HG02571 (cell line): ENCODE measurements around the gene FHOD3.

Experiments used
- ATAC-seq: cut with Tn5 transposase; IDR thresholded peaks from one replicate; pipeline ENCODE4 v1.9.1; 2021; ENCODE audit warnings: mild to moderate bottlenecking, moderate library complexity; ENCODE audit not compliant: unreplicated experiment

Gene FHOD3

DNA sequence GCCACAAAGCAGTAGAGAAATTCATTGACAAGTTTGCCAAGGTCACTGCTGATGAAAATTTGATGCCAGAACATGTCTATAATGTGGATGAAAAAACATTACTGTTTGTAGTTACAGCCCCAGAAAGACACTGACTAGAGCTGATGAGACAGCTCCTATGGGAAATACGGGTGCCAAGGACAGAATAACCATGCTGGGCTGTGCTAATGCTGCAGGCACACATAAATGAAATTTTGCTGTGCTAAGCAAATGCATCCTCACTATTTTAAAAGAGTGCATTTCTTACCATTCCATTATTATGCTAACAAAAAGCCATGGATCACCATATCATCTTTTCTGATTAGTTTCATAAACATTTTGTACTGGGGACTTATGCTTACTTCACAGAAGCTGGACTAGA lies 208.2 kb downstream of the FHOD3 start:
- ATAC-seq = no peak

DNA sequence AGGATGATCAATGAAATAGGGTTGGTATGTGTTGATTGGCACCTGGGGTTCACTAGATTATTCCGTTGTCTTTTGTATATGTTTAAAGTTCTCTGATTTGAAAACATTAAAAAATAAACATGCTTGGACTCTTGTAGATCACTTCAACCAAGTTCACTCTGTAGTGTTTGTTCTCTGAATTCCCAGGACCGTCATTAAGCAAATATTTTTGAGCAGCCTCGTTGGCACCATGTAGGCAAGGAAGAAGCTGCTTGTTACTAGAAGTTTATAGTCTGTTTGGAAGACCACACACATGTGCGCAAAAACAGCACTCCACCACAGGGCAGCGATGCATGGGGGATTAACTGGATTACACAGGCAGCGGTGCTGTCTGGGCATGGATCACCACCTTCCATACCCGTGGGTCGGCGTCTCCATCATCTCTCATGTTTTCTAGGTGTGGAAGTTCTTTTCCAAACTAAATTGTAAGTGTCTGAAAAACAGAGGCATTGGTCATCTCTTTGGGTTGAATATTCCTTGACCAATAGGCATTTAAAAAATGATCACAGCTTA lies 212.2 kb downstream of the FHOD3 start:
- no peak for ATAC-seq

DNA sequence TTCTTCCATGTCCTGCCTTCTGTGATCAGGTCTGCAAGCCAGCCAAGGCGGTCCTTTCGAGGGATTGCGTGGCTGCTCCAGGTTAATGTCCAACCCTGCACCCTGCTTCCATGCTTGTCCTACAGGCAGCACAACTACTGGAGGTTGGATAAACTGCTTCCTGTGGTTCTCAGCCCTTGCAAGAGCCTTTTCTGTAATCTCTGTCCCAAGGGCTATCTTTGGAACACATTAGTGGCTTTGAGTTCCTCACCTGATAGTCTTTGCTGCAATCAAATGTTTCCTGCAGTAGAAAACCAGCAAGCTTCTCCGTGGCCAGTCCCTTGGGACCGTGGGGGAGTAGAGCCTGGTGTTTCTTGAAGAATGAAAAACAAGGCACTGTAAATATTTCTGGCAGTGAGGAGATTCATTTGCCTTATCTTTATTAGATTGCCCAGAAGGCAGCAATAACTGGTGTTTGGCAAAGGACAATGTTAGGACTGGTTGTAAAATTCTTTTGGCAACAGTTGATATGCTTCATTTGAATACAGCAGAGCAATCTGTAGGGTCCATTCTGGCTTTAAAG lies 214.4 kb downstream of the FHOD3 start:
- ATAC-seq = no peak

DNA sequence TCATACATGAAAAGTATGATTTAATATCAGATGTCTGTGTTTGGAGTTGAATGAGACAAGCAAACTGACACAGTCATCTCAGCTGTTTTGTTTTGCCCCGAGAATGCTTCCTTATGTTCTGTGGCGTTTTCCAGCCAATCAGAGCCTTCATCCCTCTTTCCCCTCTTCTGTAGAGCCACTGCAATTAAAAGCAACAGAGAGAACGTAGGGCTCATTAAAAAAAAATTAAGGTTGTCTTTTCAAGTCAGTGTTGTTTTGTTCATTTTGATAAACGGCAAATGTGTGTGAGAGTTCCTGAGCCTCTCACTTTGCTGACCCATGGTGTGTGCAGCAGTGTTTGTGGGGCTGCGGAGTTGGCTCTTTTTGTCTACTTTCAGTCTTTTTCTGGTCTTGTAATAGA lies 216.0 kb downstream of the FHOD3 start:
- ATAC-seq = no peak

DNA sequence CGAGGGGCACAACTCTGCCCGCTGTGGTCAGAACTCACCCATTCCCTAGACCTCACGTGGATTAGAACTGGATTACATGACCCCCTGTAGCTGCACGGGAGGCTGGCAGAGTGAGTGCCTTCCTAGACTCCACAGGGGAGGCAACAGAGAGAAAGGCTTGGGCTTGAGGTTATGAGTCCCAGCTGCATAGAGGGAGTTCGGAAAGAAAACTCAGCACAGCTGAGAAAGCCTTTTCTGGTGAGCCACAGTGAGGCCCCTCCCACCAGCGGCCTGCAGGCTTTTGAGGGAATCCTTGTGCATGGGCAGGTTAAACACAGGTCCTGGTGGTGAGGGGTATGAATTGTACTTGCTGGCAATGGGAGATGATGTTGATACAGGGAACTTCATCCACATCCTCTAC lies 217.3 kb downstream of the FHOD3 start:
- no peak for ATAC-seq

DNA sequence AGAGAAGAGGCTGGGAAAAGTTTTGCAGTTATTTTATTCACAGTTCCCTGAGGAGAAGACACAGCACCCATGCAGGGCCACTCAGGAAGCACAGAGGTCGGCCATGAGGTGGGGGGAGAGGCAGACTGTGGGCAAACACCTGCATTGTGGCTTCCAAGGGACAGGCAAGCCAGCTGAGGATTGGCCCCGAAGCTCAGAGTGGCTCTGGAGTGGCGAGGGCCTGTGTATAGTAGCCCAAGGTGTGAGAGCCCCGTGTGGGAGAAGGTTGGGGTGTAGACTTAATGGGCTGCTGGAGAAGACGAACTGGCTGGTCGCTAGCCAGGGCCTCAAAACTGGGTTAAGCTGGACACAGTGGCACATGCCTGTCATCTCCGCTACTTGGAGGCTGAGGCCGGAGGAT lies 218.7 kb downstream of the FHOD3 start:
- no peak for ATAC-seq

DNA sequence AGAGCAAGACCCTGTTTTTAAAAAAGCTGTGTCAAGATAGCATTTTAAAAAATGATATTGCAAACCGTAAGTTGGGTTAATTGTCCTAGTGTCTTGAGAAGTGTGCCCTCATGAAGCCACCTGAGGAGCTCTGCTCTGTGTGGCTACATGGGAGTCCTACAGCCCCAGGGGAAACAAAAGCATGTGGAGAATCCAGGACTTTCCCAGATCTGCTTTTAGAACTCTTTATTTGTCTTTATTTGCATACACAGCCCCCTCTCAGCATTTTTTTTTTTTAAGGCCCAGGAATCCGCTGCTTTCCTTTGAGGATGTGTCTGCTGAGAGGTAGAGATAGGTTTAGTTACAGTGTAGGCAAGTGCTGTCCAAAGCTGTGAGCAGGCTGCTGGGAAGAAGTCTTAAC lies 219.2 kb downstream of the FHOD3 start:
- ATAC-seq = no peak

DNA sequence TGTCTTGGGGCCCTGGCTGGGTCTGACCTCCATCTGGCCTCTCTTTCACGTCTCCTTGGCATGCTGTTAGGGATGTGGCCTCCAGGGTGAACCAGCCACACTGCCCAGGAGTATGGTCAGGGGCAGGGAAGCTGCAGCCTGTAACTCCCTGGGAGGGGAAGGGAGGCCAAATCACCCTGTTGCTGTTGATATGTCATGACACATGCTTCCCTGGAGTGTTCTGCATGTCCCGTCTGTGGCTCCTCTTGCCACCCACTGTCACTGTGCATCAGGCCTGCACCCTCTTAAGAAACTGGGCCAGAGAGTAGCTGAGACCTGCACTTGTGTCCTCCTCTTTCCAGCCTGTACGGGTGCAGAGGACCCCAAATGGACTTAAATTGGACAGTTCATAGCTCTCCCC lies 221.3 kb downstream of the FHOD3 start:
- ATAC-seq = no peak

DNA sequence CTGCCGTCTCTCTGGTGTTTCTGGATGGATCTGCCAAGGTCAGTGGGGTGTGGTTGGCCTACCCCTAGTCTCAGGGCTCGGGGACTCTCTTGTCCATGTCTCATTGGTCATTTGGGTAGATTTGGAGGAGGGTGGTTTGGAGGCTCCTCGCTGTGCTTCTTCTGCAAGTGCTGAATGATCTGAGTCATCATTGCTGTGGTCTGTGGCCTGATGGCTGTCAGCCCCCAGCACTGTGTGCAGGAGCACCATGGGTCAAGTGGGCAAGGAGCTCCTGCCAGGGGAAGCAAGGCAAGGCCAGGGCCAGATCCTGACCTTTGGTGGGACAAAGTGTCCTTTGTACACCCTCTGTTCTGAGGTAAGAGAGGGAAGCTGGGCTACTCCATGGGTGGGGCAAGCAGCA lies 221.8 kb downstream of the FHOD3 start:
- no peak for ATAC-seq

DNA sequence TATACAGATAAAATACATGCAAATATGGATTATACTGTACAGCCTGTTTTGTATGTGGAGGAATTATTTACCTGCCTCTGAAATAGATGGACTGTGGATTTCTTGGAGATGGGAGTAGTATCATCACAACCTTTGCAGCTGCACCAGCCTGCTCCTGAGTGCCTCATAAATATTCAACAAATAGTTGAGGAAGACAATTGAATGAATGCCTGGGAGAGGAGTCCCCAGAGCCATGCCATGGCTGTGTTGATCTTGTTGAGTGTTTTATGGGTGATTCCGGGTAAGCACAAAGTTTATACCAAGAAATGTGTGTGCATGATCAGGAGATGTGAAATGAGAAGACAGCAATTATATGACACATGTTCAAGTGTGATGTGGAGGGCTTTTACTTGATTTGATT lies 225.0 kb downstream of the FHOD3 start:
- no peak for ATAC-seq

DNA sequence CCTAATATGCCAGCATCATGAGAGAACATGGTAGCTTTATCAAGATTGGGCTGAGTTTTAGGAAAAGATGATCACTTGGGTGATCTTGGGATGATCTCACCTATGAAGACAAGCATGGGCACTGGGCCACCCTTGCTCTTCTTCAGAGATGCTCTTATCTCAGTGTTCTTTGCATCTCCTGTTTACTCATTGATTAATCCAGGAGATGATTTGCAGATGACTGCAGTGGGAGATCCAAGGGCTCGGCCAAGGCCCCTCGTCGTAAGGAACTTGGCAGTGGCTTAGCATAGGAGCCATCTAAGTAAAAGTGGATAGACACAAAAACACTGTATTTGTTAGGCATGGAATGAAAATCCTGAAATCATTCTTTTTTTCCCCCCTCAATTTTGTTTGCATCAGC lies 228.4 kb downstream of the FHOD3 start:
- ATAC-seq = no peak

DNA sequence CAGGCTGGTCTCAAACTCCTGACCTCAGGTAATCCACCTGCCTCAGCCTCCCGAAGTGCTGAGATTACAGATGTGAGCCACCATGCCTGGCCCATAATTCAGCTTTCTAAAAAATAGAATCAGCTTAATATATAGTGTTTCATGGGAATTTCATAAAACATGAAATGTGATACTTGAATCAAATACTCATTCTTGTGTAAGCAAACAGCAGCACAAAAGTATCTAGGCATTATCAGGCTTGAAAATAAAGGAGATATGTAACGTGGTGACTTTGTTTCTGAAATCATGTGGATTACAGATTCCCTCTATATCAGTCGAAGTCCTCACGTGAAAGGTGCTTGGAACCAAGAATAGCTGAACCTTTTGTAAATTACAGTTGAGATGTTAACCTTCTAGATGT lies 229.1 kb downstream of the FHOD3 start:
- no peak for ATAC-seq

DNA sequence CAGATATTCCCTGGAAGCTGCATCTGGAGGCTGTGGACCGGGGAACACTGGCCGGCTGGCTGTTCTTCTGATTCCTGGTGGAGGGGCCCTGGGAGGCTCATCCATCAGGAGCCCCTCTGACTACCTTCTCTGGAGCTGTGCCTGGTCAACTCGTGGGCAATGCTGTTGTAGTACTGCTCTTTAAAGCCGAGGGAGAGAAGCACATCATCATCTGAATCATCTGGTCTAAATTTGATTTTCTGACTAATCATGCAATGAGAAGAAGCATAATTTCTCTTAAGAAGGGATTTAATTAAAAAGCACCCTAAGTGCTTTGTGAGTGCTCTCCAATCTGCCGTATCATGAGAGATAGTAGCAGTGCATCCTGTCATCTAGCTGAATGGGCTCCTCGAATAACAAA lies 229.5 kb downstream of the FHOD3 start:
- no peak for ATAC-seq

DNA sequence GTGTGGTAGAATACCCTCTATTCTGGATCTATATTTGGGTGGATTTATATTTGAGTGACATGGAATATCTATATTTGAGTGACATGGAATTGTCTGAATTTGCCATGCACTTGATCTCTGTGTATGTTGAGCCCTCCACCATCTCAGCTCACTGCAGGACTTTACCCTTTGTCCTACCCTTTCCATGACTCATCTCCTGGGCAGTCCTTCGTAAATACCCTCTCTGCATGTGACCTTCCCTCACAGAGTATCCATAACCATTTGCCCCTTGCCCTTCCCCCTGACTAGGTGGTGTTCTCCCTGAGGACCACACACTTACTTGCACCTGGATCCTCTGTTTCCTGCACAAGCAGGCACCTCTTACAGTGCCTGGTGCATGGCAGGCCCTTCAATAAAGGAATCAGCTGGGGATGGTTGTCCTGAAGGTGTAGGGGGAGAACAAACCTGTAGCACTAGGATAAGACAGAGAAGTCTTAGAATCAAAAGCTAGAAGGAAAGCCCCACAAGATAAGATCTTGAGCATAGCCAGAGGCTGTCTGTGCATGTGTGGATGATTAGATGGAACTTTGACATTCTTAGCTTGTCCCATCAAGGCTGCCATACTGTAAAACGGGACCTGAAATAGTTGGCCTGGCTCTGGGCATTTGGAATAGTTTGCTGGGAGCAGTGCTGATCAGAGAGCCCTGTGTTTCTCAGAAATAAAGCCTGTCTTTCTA lies 230.4 kb downstream of the FHOD3 start:
- no peak for ATAC-seq

DNA sequence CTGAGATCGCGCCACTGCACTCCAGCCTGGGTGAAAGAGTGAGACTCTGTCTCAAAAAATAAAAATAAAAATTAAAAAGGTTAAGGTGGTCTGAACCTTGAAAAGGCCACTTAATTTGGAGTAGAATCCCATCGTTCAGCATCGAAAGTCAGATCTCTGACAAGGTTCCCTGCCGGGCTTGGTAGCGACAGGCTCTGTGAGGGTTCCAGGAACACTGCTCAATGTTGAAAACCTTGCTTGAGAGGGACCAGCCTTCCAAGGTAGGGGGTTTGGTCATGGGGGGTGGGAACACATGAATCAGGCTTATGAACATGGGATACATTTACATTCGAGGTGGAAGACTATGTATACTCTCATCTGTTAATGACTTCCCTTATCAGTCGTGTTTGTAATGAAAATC lies 232.2 kb downstream of the FHOD3 start:
- ATAC-seq = no peak

DNA sequence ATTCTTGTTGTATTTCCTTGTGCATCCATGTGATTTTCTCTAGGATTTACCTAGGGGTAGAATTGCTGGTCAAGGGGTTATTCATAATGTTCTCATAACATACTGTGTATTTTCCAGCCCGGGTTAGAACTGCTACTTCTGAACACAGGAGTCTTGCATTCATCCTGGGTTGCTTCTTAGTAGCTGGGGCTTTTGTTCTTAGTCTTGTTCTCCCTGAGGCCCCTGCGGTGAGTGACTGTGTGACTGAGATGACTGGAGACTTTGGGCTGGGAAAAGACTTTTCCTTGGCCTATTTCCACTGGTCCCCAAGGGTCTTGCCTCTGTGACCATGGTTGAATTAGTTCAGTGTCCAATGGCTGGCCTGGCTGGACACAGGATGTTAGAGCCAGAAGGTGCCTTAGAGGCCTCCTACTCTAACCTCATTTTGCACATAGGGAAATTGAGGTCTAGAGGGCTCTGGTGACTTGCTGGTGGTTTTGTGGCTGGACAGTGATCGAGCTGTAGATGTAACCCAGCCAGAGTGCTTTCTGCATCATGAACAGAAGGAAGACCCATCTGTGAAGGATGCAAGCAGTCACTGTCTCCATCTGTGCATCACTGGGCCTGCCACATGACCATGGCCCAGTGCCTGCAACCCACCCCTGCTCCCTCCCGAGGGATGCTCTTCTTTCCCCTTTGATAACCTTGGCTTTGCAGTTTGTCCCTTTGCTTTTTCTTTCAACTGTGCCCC lies 233.3 kb downstream of the FHOD3 start:
- no peak for ATAC-seq

DNA sequence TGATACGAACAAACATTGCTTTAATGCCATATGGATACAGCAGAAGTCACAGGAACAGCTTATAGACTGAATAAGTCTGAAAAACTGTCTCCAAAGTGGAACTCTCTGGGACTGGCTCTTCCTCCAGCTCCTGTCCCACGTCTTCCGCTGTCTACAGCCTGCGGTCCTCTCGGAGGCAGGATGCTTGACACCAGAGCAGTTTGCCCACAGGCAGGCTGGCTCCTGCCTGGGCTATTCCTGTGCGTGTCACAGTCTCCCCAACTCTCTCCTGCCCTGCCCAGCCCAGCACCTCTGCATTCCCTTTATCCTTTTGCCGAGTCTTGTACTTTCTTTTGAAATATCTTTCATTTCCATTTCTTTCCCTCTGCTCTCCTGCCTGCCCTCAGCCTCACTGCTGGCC lies 234.1 kb downstream of the FHOD3 start:
- ATAC-seq = no peak

DNA sequence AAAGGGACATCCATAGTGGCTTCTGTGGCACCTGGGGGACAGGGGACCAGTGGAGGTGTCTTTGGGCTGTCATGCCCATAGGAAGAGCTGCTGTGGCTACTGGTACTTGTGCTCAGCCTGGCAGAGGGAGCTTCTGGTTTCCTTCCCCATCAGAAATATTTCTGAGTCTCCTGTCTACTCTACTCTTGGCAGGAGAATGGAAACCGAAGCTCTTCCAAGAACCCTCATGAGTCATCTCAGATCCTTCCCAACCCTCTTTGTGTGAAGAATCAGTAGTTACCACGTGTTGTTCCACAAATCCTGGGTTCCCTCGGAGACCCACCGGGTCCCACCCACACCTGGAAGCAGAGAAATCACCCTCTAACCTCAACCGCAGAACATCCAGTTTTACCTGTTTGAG lies 234.9 kb downstream of the FHOD3 start:
- no peak for ATAC-seq

DNA sequence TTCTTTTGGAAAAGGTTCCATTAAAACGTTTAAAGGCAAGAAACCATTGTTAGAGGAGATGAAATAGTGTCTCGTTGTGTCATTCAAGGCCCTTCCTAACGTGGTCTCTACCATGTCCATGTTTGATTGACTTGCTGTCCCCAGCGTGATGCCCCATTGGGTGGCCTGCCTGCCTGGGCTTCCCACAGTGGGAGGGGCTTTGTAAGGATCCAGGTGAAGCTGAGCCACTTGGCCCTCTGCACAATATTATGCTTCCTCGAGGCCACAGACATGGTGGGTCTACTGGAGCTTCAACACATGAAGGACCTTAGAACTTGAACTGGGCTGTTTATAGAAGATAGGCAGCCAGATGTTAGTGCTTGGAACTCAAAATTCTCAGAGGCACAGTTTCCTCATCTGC lies 235.3 kb downstream of the FHOD3 start:
- ATAC-seq = no peak

DNA sequence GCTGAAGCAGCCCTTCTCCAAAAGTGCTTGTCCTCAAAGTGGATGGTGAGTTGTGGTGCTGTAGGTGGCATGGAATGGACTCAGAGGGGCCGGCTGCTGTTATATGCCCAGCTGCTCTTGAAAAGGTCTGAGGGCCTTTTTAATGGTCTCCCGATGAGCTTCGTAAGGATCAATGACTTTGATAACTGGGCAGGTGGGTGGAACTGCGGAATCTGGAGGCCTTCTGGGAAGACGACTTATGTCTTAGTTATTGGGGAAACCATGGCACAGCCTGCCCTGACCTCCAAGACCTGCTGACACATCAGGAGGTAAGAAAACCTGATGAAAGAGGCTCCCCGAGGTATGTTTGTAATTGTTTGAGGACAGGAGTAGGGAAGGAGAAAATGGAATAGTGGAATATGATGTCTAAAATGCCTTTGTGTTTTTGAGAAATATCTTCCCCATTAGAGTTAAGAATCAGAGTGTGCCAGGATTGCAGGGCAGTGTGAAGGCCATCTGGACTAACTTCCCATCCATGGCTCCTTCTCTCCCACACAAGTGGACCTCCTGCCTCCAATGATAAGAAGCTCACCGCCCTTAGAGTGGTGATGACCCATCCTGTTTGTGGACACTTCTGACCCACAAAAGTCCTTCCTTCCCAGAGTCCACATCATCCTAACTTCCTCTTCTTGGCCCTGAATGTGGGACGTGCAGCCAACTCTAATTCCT lies 236.1 kb downstream of the FHOD3 start:
- no peak for ATAC-seq

DNA sequence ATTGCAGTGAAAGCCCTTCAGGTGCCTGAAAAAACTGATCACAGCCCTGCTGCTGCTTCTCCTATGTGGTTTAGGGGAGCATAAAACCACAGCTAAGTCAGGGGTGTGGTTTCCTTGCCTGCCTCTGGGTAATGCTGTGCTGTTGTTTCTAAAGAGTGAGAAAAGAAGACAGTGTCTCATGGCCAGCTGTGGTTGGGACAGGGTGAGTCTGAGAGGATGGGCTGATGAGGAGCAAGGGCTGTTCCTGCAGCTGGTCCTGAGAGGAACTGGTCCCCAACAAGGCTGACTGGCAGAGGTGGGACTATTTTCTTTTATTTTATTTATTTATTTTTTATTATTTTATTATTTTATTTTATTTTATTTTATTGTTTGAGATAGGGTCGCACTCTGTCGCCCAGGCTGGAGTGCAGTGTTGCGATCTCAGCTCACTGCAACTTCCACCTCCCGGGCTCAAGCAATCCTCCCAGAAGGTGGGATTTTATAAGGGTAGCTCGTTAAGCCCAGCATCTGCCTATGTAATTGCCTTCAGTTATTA lies 236.7 kb downstream of the FHOD3 start:
- no peak for ATAC-seq
